ENCODE results near the gene SOCS6. TPM values are rescaled to one million over a fixed set of nuclear protein-coding genes. Genes with fewer than 3 reads are reported as not detected.

Gene SOCS6
- polyA plus RNA-seq, 2 of the 4 experiments (the other 2 are of a cell fraction): 31.2 to 88.2 TPM

DNA sequence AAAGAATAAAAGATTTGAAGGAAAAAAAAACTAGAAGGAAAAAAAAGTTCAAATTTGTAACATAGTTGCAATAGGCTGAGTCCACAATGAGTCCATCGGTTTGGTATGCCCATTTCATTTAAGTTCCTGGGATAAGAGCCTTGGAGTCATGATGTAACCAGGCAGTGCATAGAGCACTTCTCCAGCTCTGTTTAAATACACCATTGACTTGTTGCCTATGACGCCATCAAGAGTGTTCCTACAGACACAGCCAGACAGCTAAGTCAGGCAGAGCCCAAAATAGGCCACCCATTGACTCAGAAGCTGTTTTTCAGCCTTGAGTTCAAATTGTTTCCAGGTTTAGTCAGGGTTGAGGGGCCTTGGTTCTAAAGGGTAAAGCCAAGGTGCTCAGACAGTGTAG, 44.9 kb downstream of the SOCS6 start (continued):
- TF ChIP-seq RNF2 (IDR thresholded peaks at IDR 0.05; ENCODE audit: borderline replicate concordance, low read depth) (no peak), TFCP2L1 (CRISPR knock-in tag; IDR thresholded peaks at IDR 0.05) (no peak), SMC3 (IDR thresholded peaks at IDR 0.05) (peak; percentile 17; the same call in 1 of the 3 replicates), RAD21 (conservative IDR thresholded peaks at IDR 0.05 in 1 of 2, IDR thresholded peaks at IDR 0.05 in 1 of 2) (no peak; a peak in 1 of 5 replicates), EHMT2 (IDR thresholded peaks at IDR 0.05; ENCODE audit: low read depth) (no peak), MYC (IDR thresholded peaks at IDR 0.05; ENCODE audit: borderline replicate concordance, low read length) (no peak), JUN (IDR thresholded peaks at IDR 0.05) (peak; percentile 42 to 66; a peak in 4 of 5 replicates), CEBPB (IDR thresholded peaks at IDR 0.05) (peak; percentile 57 to 80), FOSL2 (IDR thresholded peaks at IDR 0.05) (no peak; the same call in 1 of the 2 replicates), FOSL2 (CRISPR knock-in tag; IDR thresholded peaks at IDR 0.05) (peak; percentile 63), NFE2L2 (conservative IDR thresholded peaks at IDR 0.05; ENCODE audit: low read length) (no peak), GATA3 (IDR thresholded peaks at IDR 0.05; ENCODE audit: borderline replicate concordance) (peak; percentile 72; the same call in 1 of the 2 replicates)
- TF ChIP-seq, protein P1, sequence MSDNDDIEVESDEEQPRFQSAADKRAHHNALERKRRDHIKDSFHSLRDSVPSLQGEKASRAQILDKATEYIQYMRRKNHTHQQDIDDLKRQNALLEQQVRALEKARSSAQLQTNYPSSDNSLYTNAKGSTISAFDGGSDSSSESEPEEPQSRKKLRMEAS (IDR thresholded peaks at IDR 0.05): peak; percentile 35; the same call in 1 of the 2 replicates
- TF ChIP-seq, protein P2, sequence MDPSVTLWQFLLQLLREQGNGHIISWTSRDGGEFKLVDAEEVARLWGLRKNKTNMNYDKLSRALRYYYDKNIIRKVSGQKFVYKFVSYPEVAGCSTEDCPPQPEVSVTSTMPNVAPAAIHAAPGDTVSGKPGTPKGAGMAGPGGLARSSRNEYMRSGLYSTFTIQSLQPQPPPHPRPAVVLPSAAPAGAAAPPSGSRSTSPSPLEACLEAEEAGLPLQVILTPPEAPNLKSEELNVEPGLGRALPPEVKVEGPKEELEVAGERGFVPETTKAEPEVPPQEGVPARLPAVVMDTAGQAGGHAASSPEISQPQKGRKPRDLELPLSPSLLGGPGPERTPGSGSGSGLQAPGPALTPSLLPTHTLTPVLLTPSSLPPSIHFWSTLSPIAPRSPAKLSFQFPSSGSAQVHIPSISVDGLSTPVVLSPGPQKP (IDR thresholded peaks at IDR 0.05; ENCODE audit: low read depth, low read length): no peak
- TF ChIP-seq, protein P3, sequence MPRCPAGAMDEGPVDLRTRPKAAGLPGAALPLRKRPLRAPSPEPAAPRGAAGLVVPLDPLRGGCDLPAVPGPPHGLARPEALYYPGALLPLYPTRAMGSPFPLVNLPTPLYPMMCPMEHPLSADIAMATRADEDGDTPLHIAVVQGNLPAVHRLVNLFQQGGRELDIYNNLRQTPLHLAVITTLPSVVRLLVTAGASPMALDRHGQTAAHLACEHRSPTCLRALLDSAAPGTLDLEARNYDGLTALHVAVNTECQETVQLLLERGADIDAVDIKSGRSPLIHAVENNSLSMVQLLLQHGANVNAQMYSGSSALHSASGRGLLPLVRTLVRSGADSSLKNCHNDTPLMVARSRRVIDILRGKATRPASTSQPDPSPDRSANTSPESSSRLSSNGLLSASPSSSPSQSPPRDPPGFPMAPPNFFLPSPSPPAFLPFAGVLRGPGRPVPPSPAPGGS (IDR thresholded peaks at IDR 0.05): no peak

DNA sequence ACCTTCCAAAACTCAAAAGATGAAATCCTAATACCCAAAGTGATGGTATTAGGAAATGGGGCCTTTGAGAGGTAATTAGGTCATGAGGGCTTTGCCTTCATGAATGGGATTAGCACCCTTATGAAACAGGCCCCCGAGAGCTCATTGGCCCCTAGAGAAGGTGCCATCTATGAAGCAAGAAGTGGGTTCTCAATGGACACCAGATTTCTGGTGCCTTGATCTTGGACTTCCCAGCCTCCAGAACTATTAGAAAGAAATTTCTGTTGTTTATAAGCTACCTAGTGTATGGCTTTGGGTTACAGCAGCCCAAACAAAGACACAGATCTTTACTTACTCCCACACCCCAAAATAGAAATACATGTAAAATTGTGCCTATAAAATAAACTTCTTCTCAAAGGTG, 45.4 kb downstream of the SOCS6 start:
- POLR2A ChIA-PET: interaction anchor here (1.0 to 1.7 kb wide), 7 partner anchors 24 to 98 kb away, joined by 3 to 10 read pairs (median 6); no protein-coding TSS in a partner anchor
- H3K4me3 ChIP-seq: no peak overlapping the region

DNA sequence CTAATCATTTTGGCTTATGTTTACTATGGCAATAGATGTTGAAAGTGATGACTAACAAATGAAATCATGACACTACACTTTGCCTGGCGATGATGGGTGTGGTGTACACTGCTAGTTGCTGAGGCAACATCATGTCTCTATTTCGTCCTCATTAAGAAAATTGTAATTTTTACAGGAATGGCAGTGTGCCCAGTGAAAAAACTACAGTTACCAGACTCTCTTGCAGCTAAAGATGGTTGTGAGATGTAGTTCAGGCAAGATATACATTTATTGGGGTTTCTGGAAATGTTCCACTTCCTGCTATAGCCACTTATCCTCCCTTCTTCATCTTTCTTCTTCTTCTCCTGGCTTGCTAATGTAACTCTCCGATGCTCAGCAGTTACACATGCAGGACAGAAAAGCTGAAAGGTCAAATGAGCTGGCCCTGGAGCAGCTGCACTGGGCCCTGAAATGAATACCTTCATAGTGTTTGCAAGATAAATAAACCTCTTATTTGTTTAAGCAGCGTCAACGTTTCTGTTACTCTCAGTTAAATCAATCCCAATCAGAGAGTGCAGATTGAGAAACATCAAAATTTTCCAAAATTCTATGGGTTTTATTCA, 46.0 kb downstream of the SOCS6 start:
- ChIA-PET POLR2A (interaction anchor here (1.2 to 1.7 kb wide), 5 partner anchors 23 to 87 kb away, joined by 5 to 10 read pairs (median 8); no protein-coding TSS in a partner anchor), CTCF (interaction anchor here (1.1 to 2.0 kb wide), 4 partner anchors 17 to 140 kb away, joined by 3 to 12 read pairs (median 4); no protein-coding TSS in a partner anchor)
- peak in 1 of 2 experiments; percentile 49 for DNase-seq (ENCODE audit: low read depth in 1 of 2, low spot score in 1 of 2)
- H3K4me1 ChIP-seq: peaks cover 64% of the 10 kb centered on the region
- FAIRE-seq: no peak
- TF ChIP-seq, protein P4, sequence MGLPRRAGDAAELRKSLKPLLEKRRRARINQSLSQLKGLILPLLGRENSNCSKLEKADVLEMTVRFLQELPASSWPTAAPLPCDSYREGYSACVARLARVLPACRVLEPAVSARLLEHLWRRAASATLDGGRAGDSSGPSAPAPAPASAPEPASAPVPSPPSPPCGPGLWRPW (IDR thresholded peaks at IDR 0.05): peak; percentile 8; the same call in 1 of the 2 replicates
- peak; percentile 25 for TF ChIP-seq MAFK (IDR thresholded peaks at IDR 0.05; ENCODE audit: partially characterized antibody)
- TF ChIP-seq RFX5 (IDR thresholded peaks at IDR 0.05): no peak
- TF ChIP-seq FOSL2 (IDR thresholded peaks at IDR 0.05): no peak
- TF ChIP-seq FOSL2 (CRISPR knock-in tag; IDR thresholded peaks at IDR 0.05): 0 out of 2 replicates have a peak, but pooled peaks have one; percentile 24
- H3K9me3 ChIP-seq: peaks cover 49% of the 10 kb centered on the region
- H3K27ac ChIP-seq: peak overlapping the region; percentile 88 to 93
- 46% methylated on average over 5 of the region's 5 CpGs for WGBS (ENCODE audit: missing lambda C conversion rate)
- H3K4me3 ChIP-seq: no peak overlapping the region
- H3K4me2 ChIP-seq: no peak overlapping the region
- no peak for ATAC-seq

More for the DNA sequence above, 45.4 kb downstream of the SOCS6 start:
- no peak for FAIRE-seq
- ATAC-seq: no peak
- CTCF ChIA-PET: interaction anchor here (0.6 to 2.0 kb wide), 4 partner anchors 18 to 139 kb away, joined by 4 to 12 read pairs (median 4); no protein-coding TSS in a partner anchor
- no peak for TF ChIP-seq MAZ (IDR thresholded peaks at IDR 0.05; ENCODE audit: borderline replicate concordance, low read depth, low read length)
- no peak for TF ChIP-seq POLR2AphosphoS2 (conservative IDR thresholded peaks at IDR 0.05; ENCODE audit: low read length)
- no peak for TF ChIP-seq CEBPB (IDR thresholded peaks at IDR 0.05)
- TF ChIP-seq ZNF302 (CRISPR knock-in tag; IDR thresholded peaks at IDR 0.05): no peak
- TF ChIP-seq HOXA7 (CRISPR knock-in tag; IDR thresholded peaks at IDR 0.05): no peak
- no peak for TF ChIP-seq FOSB (CRISPR knock-in tag; IDR thresholded peaks at IDR 0.05)
- peaks cover 69% of the 10 kb centered on the region for H3K4me1 ChIP-seq
- no peak for DNase-seq (ENCODE audit: low read depth in 1 of 2, low spot score in 1 of 2)
- H3K27ac ChIP-seq: peak overlapping the region; percentile 88 to 93
- WGBS (ENCODE audit: missing lambda C conversion rate): 89% methylated on average over 1 of the region's 1 CpG
- H3K9me3 ChIP-seq: peaks cover 47% of the 10 kb centered on the region
- no peak overlapping the region for H3K4me2 ChIP-seq

Measured in A549 (cell line).